ENCODE results near the gene MBD5.
A peak's percentile ranks its signal among the peaks of the same experiment; 100 is the strongest.

MBD5 gene

GRCh38 chr2:148165975-148166374, 145.1 kb downstream of the MBD5 start:
- H3K27ac ChIP-seq, result no peak overlapping the region
- TF ChIP-seq CTCF (conservative IDR thresholded peaks at IDR 0.05), result no peak
- TF ChIP-seq ZFX (IDR thresholded peaks at IDR 0.05), result no peak

GRCh38 chr2:148167241-148167766, 146.4 kb downstream of the MBD5 start:
- TF ChIP-seq ZFX (IDR thresholded peaks at IDR 0.05), result no peak
- no peak for TF ChIP-seq CTCF (conservative IDR thresholded peaks at IDR 0.05)

DNA sequence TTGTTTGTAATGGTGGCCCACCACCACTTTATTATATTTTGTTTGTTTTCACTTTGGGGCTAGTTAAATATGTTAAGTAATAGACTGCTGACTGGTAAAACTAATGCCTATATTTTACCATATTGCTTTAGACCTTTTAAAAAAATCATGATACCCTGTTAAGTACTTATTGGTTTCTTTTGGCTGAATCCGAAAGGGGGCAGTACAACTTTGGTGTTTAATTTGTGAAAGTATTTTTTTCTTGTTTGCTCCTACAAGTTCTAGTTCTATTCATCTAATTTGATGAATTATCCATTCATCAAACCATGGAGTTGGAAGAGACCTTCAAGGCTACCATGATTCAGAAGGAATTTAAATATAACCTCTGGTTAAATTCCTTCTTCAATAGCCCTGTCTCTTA, 147.0 kb downstream of the MBD5 start:
- H3K27ac ChIP-seq, result no peak overlapping the region
- TF ChIP-seq ZFX (IDR thresholded peaks at IDR 0.05) (no peak), CTCF (conservative IDR thresholded peaks at IDR 0.05) (peak; percentile 36)

More at GRCh38 chr2:148167241-148167766, 146.4 kb downstream of the MBD5 start:
- H3K27ac ChIP-seq, result no peak overlapping the region

DNA sequence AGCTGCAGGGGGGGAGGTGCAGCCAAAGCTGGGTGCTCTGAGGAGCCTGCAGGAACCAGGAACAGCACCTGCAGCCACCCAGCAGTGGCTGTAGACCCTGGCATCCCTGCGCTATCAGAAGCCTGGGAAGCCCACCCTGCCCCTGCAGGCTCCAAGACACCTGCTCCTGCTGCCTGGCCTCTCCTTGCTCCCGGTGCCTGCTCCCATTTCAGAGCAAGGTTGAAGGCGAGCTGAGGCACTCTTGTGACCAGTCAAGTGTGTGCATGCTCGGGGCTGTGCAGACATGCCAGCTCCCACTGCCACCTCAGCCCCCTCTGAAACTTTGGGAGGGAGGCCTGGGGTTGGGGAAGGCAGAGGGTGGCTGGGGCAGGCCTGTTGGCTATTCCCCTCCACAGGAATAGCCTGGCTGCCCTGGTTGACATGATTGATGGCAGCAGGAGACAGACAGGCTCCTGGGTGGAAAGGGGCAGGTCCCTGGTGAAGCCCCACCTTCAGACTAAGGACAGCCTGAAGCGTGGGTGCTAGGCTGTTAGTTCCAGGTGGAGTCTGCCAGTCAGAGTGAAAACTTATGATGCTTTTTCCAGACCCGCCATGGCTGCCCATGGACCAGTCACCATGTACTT, 151.4 kb downstream of the MBD5 start:
- H3K27ac ChIP-seq, result no peak overlapping the region
- TF ChIP-seq ZFX (IDR thresholded peaks at IDR 0.05) (no peak), CTCF (conservative IDR thresholded peaks at IDR 0.05) (no peak)

- TF ChIP-seq ZFX (IDR thresholded peaks at IDR 0.05) (no peak), CTCF (conservative IDR thresholded peaks at IDR 0.05) (no peak)
- H3K27ac ChIP-seq, result no peak overlapping the region
These were observed 152.3 kb downstream of the MBD5 start for GRCh38 chr2:148173168-148173567.

GRCh38 chr2:148177559-148177958, 156.7 kb downstream of the MBD5 start:
- TF ChIP-seq ZFX (IDR thresholded peaks at IDR 0.05), result no peak
- TF ChIP-seq CTCF (conservative IDR thresholded peaks at IDR 0.05), result no peak
- H3K27ac ChIP-seq, result no peak overlapping the region

- TF ChIP-seq CTCF (conservative IDR thresholded peaks at IDR 0.05) (no peak), ZFX (IDR thresholded peaks at IDR 0.05) (no peak)
These were observed 158.8 kb downstream of the MBD5 start for GRCh38 chr2:148179724-148180123.

More at GRCh38 chr2:148179724-148180123, 158.8 kb downstream of the MBD5 start:
- H3K27ac ChIP-seq, result no peak overlapping the region
